Activated naive CD8-positive, alpha-beta T cell treated with anti-CD3 and anti-CD28 coated beads, Interleukin-2, amount 10 ng/mL, durations not matched to agents 7 days and 5 days (primary cell): ENCODE data around the gene PLCG1. TPM values are rescaled to one million over a fixed set of nuclear protein-coding genes. Genes with fewer than 3 reads are reported as not detected.
A peak's percentile ranks its signal among the peaks of the same experiment; 100 is the strongest.
"Not testable (repeated sequence)": the region's sequence is repeated elsewhere in the genome, so short reads cannot be mapped to it uniquely, and the experiment has no call there.

Experiments
- ATAC-seq: fragments of 150-1000 bp; cut with Tn5 transposase; one replicate; pipeline ENCODE4 v1.10.0; 2021; ENCODE audit warnings: low read depth, moderate library complexity
- POLR2A ChIA-PET: fragments of 350-600 bp; sonication (Branson Sonifier 250); formaldehyde crosslinking; loops from one replicate; lab custom pipeline; 2021; ENCODE audit warnings: antibody characterized with exemption; lab: Charles Lee
- DNase-seq: peaks from one replicate; pipeline ENCODE4 v3.0.0; 2021
- H3K27ac Mint-ChIP-seq: one replicate; pipeline ENCODE4 v1.8.0; 2022; ENCODE audit warnings: mild to moderate bottlenecking, mixed read lengths
- H3K27me3 Mint-ChIP-seq: one replicate; pipeline ENCODE4 v1.8.0; 2022; ENCODE audit warnings: mild to moderate bottlenecking, moderate library complexity, mixed read lengths
- H3K36me3 Mint-ChIP-seq: one replicate; pipeline ENCODE4 v1.8.0; 2021; ENCODE audit warnings: mild to moderate bottlenecking, mixed read lengths
- H3K4me1 Mint-ChIP-seq: one replicate; pipeline ENCODE4 v1.8.0; 2021; ENCODE audit warnings: mixed read lengths
- H3K4me3 Mint-ChIP-seq: one replicate; pipeline ENCODE4 v1.8.0; 2022; ENCODE audit warnings: mild to moderate bottlenecking, moderate library complexity, mixed read lengths
- H3K9me3 Mint-ChIP-seq: one replicate; pipeline ENCODE4 v1.8.0; 2021; ENCODE audit warnings: mixed read lengths
- total RNA-seq, 2 experiments: library from RNA; stranded (reverse); gene quantifications; one replicate each; pipeline ENCODE4 v1.2.3, GENCODE V29; 2021

The PLCG1 gene
- total RNA-seq, 2 experiments from 2014 or later: 419 to 425 TPM

DNA sequence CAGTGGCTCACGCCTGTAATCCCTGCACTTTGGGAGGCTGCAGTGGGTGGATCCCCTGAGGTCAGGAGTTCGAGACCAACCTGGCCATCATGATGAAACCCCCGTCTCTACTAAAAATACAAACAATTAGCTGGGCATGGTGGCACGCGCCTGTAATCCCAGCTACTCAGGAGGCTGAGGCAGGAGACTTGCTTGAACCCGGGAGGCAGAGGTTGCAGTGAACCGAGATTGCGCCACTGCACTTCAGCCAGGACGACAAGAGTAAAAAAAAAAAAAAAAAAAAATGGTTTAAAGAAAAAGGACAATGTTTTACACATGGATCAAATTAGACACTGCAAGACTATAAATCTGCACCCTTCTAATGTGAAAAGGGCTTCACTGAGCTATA, 5.0 kb upstream of the PLCG1 start:
- not testable (repeated sequence) for H3K27ac Mint-ChIP-seq
- peaks cover 25% of the 10 kb centered on the region for H3K4me1 Mint-ChIP-seq

GRCh38 chr20:41133709-41134361, 3.5 kb upstream of the PLCG1 start:
- no peak overlapping the region for H3K4me3 Mint-ChIP-seq
- POLR2A ChIA-PET: interaction anchor here (17.2 kb wide), 1 partner anchor 22 kb away, joined by 505 read pairs; no protein-coding TSS in a partner anchor
- H3K27ac Mint-ChIP-seq: peak overlapping the region; percentile 58
- ATAC-seq: no peak
- no peak for DNase-seq
- H3K9me3 Mint-ChIP-seq: no peaks in the 10 kb centered on the region
- no peaks in the 10 kb centered on the region for H3K27me3 Mint-ChIP-seq
- peaks cover 25% of the 10 kb centered on the region for H3K4me1 Mint-ChIP-seq
- peaks cover 9% of the 10 kb centered on the region for H3K36me3 Mint-ChIP-seq

More for the DNA sequence above, 5.0 kb upstream of the PLCG1 start:
- not testable (repeated sequence) for H3K27me3 Mint-ChIP-seq, DNase-seq, ATAC-seq, H3K9me3 Mint-ChIP-seq, H3K4me3 Mint-ChIP-seq
- POLR2A ChIA-PET: interaction anchor here (0.7 kb wide), 2 partner anchors 9 to 88 kb away, joined by 3 to 6 read pairs; no protein-coding TSS in a partner anchor
- H3K36me3 Mint-ChIP-seq: peaks cover 14% of the 10 kb centered on the region

GRCh38 chr20:41134362-41135186, 2.8 kb upstream of the PLCG1 start:
- H3K36me3 Mint-ChIP-seq: peaks cover 12% of the 10 kb centered on the region
- POLR2A ChIA-PET: interaction anchor here (0.5 to 17.2 kb wide), 8 partner anchors 9 to 166 kb away, joined by 3 to 505 read pairs (median 4); no protein-coding TSS in a partner anchor
- peaks cover 27% of the 10 kb centered on the region for H3K4me1 Mint-ChIP-seq
- ATAC-seq: no peak
- H3K27ac Mint-ChIP-seq: no peak overlapping the region
- H3K27me3 Mint-ChIP-seq: no peaks in the 10 kb centered on the region
- no peak for DNase-seq
- H3K9me3 Mint-ChIP-seq: no peaks in the 10 kb centered on the region
- H3K4me3 Mint-ChIP-seq: no peak overlapping the region

GRCh38 chr20:41135187-41135887, 2.0 kb upstream of the PLCG1 start:
- peak overlapping the region; percentile 83 for H3K4me3 Mint-ChIP-seq
- H3K27me3 Mint-ChIP-seq: no peaks in the 10 kb centered on the region
- H3K9me3 Mint-ChIP-seq: no peaks in the 10 kb centered on the region
- H3K27ac Mint-ChIP-seq: peak overlapping the region; percentile 83
- ATAC-seq: peak; percentile 12
- peaks cover 12% of the 10 kb centered on the region for H3K36me3 Mint-ChIP-seq
- DNase-seq: peak; percentile 68
- peaks cover 33% of the 10 kb centered on the region for H3K4me1 Mint-ChIP-seq
- POLR2A ChIA-PET: interaction anchor here (0.5 to 17.2 kb wide), 8 partner anchors 8 to 172 kb away, joined by 3 to 505 read pairs (median 4); no protein-coding TSS in a partner anchor

DNA sequence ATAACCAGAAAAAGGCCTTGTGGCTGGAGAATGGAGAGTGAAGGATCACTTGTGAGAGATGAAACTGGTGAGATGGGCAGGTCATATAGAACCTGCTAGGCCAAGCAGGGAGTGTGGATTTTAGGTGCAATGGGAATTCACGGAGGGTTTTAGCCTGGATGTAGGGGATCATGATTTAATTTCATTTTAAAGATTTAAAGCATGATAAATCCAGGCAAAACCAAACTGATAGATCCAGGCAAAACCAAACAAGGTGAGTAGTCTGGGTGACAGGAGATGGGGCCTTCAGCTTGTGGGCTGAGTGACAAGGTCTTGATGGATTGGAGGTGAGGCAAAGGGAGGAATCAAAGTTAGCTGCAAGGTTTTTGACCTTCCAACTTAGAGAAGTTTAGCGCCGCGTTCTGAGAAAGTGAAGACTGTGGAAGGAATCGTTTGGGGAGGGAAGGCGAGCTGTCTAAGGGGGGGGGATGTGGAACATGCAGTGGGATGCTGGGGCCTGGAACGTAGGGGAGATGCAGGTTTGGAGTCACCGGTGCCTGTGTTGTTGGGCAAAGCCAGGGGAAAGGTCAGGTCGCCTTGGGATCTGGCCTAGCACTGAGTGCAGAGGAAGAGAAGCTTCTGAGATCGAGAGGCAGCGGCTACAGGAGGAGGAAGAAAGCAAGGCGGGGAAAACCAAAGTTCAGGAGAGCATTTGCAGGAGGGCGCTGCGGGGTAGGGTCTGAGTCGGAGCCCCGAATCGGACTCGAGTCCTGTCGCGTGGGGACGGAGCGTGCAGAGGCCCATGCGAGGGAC, 1.3 kb upstream of the PLCG1 start:
- Mint-ChIP-seq H3K36me3 (peaks cover 17% of the 10 kb centered on the region), H3K4me3 (peak overlapping the region; percentile 83), H3K27me3 (no peaks in the 10 kb centered on the region), H3K4me1 (peaks cover 41% of the 10 kb centered on the region), H3K9me3 (no peaks in the 10 kb centered on the region), H3K27ac (peak overlapping the region; percentile 83)
- POLR2A ChIA-PET: interaction anchor here (0.8 to 17.2 kb wide), 9 partner anchors 9 to 182 kb away, joined by 3 to 505 read pairs (median 8); partner anchors contain the start of gene ZHX3
- DNase-seq (no peak), ATAC-seq (no peak)

GRCh38 chr20:41137614-41138474, 501 bp downstream of the PLCG1 start:
- peak; percentile 88 for DNase-seq
- peak overlapping the region; percentile 91 for H3K27ac Mint-ChIP-seq
- POLR2A ChIA-PET: interaction anchor here (0.7 to 17.2 kb wide), 15 partner anchors 7 to 555 kb away, joined by 3 to 505 read pairs (median 4); partner anchors contain the start of gene ZHX3
- peaks cover 18% of the 10 kb centered on the region for H3K36me3 Mint-ChIP-seq
- peak; percentile 32 for ATAC-seq
- H3K9me3 Mint-ChIP-seq: no peaks in the 10 kb centered on the region
- H3K27me3 Mint-ChIP-seq: no peaks in the 10 kb centered on the region
- H3K4me1 Mint-ChIP-seq: peaks cover 51% of the 10 kb centered on the region
- H3K4me3 Mint-ChIP-seq: peak overlapping the region; percentile 85

DNA sequence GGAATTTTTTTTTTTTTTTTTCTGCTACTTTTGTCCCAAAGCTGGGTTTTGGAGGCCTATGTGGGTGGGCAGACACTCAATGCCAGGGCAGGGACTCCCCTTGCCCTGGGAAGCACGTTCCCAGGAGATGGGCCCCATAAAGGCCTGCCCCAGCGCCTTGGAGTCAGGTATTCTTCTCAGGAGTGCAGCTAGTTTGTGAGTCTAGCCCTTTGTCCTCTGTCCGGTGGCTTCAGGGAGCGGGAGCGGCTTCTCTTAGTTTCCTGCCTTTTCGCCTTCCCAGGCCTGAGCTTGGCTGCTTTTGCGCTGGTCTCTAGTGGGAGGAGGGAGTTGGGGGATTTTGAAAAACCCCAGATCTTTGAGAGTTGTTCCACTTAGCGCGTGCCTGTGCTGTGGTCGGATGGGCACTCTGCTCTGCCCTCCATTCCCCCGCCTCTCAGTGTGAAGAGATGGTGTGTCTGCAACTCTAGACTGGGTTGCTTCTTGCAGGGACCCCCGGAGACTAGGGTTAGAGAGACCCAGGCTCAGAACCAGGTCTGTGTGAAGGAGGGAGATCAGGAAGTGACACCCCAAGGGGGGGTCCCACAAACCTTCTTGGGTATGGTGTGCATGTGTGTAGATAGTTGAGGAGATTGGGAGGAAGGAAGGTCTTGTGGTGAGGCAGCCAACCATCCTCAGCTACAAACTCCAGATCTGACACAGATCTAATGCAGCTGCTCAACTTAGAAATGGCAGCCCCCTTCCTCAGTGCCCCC, 1.3 kb downstream of the PLCG1 start:
- Mint-ChIP-seq H3K27ac (peak overlapping the region; percentile 91), H3K36me3 (peaks cover 18% of the 10 kb centered on the region), H3K4me3 (peak overlapping the region; percentile 85), H3K9me3 (no peaks in the 10 kb centered on the region), H3K27me3 (no peaks in the 10 kb centered on the region), H3K4me1 (peaks cover 59% of the 10 kb centered on the region)
- peak; percentile 68 for DNase-seq
- peak; percentile 16 for ATAC-seq
- POLR2A ChIA-PET: interaction anchor here (0.7 to 17.2 kb wide), 15 partner anchors 8 to 554 kb away, joined by 3 to 505 read pairs (median 4); partner anchors contain the start of gene ZHX3

DNA sequence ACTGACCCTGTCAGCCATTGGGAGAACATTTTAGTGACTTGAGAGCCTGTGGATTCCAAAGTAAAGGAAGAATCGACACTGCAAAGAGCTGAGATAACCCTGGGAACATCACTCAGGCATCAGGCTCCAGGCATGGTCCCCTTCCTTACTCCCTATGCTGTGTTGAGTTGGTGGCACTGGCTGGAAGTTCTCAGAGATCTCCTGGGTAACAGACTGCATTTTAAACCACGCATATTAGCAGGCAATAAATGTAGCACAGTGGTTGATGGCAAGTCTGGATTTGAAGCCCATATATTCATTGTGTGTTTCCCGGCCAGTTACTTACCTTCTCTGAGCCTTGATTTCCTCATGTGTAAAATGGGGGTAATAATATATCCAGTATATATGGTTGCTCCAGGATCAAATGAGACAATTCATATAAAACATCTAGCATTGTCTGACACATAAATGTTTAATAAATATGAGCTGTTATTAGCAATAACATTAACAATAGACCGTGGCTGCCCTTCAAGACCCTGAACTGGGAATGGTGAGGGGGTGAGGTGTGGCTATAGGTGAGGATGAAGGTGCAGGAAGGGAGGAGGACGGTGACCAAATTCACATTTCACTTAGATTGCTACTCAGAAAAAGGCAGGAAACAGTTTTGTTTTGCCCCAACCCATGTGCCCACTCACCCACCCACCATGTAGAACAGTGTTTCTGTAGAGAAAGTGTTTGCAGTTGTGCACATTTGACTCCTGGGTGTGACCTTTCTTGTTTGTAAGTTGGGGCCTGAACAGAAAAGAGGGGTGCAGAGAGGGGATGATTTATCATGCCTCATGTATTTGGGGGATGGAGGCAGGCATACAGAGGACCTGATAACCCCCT, 2.1 kb downstream of the PLCG1 start:
- H3K9me3 Mint-ChIP-seq: no peaks in the 10 kb centered on the region
- peak overlapping the region; percentile 91 for H3K27ac Mint-ChIP-seq
- peak; percentile 30 for DNase-seq
- peaks cover 22% of the 10 kb centered on the region for H3K36me3 Mint-ChIP-seq
- peak overlapping the region; percentile 85 for H3K4me3 Mint-ChIP-seq
- no peak for ATAC-seq
- H3K27me3 Mint-ChIP-seq: no peaks in the 10 kb centered on the region
- H3K4me1 Mint-ChIP-seq: peaks cover 67% of the 10 kb centered on the region
- POLR2A ChIA-PET: interaction anchor here (0.7 to 17.2 kb wide), 6 partner anchors 8 to 553 kb away, joined by 3 to 505 read pairs (median 4); no protein-coding TSS in a partner anchor

DNA sequence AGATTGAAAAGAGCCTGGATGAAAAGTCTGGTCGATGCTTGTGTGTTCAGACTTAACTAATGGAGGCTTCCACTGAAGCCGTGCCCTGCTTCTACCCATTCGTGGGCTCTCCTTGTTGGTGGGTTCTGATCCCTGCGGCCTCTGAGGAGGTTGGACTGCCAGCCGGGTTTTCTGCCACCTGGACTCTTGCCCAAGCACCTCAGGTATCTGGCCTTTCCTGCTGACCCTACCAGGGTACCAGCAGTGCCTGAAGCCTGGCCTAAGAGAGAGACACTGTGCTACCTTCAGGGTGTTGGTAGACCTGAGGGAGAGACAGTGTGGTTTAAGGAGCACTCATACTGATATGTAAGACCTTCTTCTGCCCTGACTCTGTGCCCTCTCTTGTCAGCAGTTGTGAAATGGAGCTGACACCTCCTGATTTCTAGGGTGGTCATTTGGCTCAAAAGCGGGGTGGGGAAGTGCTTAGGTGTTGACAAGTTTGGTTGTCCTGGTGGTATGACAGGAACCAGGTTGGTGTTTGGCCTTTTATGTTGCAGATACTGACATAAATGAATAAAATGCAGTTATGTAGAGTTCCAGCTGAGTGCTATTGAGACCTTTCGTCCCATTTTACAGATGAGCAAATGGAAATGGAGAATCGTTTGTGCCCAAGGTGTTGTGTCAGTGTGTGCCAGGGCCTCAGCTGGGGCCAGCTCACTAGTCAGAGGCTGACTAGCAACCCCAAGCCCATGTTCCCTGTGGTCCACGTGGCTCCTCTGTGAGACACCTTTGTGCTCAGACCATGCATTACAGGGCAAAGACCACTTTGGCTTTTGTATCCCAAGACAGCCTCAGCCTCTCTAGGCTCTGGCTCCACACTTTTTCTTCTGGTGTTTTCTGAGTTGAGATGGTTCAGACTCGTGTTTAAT, 3.1 kb downstream of the PLCG1 start:
- peaks cover 68% of the 10 kb centered on the region for H3K4me1 Mint-ChIP-seq
- H3K4me3 Mint-ChIP-seq: peak overlapping the region; percentile 85
- no peaks in the 10 kb centered on the region for H3K27me3 Mint-ChIP-seq
- ATAC-seq (no peak), DNase-seq (peak; percentile 29)
- peaks cover 25% of the 10 kb centered on the region for H3K36me3 Mint-ChIP-seq
- POLR2A ChIA-PET: interaction anchor here (1.0 to 17.2 kb wide), 5 partner anchors 8 to 40 kb away, joined by 3 to 505 read pairs (median 3); no protein-coding TSS in a partner anchor
- peak overlapping the region; percentile 91 for H3K27ac Mint-ChIP-seq
- H3K9me3 Mint-ChIP-seq: no peaks in the 10 kb centered on the region
